Head of caudate nucleus (tissue), 42 donors: ENCODE results near the gene EML4.
A peak's percentile ranks its signal among the peaks of the same experiment; 100 is the strongest.

Source experiments
- DNase-seq, 42 donors: peaks; one replicate each; pipeline versions ENCODE4 v3.0.0 to v3.0.0-alpha.2; 2020 to 2021; ENCODE audit warnings: mixed read lengths in 7 of 42
- intact Hi-C: fragments of 100-400 bp; cut with DNase I; formaldehyde crosslinking; loops from one replicate; pipeline ENCODE4 v1.15.0; 2022

The EML4 gene

GRCh38 chr2:42214669-42215068, 45.5 kb downstream of the EML4 start:
- no peak for DNase-seq
- intact Hi-C loops = no loop called here

DNA sequence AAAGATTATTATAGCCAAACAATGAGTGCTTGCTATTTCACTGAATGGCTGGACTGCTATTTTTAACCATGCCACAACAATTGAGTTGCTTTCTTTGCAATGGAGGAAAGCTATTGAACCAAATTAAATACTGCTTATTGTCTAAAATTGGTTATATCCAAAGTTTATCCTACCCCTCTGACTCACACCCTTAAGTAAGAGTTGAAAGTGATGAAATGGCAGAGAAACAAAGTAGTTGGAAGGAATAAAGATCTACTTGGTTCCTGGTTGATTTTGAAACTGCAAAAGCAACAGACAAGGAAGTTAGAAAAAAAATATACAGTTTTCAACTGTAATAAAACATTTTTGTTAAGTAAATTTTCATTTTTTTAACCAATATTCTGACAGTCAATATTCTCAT, 47.5 kb downstream of the EML4 start:
- intact Hi-C loops = no loop called here
- no peak for DNase-seq

DNA sequence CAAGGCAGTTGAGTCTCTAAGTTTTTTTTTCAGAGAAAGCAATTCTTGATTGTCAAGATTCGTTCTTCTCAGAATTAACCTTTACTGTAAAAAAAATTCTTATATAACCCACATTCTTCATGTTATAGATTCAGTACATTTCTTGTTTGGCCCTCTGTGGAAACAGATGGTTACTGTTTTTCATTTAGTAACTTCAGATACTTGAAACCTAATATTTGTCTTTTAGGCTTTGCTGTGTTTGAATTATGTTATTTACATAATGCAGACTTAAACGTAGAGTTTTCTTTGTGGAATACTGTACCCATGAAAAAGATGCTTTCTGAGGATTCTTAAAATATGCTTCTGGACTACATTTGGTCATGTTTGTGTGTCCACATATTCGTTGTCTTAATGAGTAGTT, 48.2 kb downstream of the EML4 start:
- no peak for DNase-seq
- intact Hi-C loops = no loop called here

GRCh38 chr2:42217914-42218313, 48.8 kb downstream of the EML4 start:
- DNase-seq = peak in 22 of 42 donors; percentile 12 to 72 (median 33)
- intact Hi-C loops = no loop called here

GRCh38 chr2:42218712-42219111, 49.6 kb downstream of the EML4 start:
- intact Hi-C loops = no loop called here
- DNase-seq = no peak

GRCh38 chr2:42219160-42219559, 50.0 kb downstream of the EML4 start:
- no peak for DNase-seq
- intact Hi-C loops = no loop called here

DNA sequence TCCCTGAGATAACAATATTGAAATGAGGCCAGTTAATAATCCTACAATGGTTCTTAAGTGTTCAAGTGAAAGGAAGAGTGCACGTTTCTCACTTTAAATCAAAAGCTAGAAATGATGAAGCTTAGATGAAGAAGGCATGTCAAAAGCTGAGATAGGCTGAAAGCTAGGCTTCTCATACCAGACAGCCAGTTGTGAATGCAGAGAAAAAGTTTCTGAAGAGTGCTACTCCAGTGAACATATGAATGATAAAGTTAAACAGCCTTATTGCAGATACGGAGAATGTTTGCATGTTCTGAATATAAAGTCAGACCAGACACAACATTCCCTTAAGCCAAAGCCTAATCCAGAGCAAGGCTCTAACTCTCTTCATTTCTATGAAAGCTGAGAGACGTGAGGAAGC, 51.4 kb downstream of the EML4 start:
- intact Hi-C loops = no loop called here

GRCh38 chr2:42223067-42223854, 54.1 kb downstream of the EML4 start:
- intact Hi-C loops = no loop called here
- no peak for DNase-seq

More for the DNA sequence above, 51.4 kb downstream of the EML4 start:
- DNase-seq = no peak

DNA sequence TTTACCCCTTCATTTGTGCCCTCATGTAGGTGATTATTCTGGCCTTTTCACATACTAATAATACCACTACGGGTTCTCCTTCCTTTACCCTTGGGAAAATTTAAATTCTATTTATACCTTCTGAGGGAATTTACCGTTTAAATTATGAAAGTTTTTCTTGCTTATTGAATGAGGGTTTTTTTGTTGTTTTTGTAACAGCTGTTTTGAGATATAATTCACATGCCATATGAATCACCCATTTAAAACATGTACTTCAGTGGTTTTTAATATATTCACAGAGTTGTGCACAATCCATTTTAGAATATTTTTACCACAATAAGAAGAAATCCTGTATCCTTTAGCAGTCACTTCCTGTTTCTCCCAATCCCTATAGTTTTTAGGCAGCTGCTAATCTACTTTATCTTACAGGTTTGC, 54.7 kb downstream of the EML4 start:
- DNase-seq = no peak
- intact Hi-C loops = no loop called here

- intact Hi-C loops = no loop called here
- DNase-seq = no peak
These were observed 55.4 kb downstream of the EML4 start for GRCh38 chr2:42224422-42225067.

GRCh38 chr2:42225573-42225972, 56.4 kb downstream of the EML4 start:
- intact Hi-C loops = no loop called here
- DNase-seq = no peak

GRCh38 chr2:42227491-42227890, 58.3 kb downstream of the EML4 start:
- intact Hi-C loops = no loop called here
- peak in 38 of 42 donors; percentile 9 to 83 (median 54) for DNase-seq

DNA sequence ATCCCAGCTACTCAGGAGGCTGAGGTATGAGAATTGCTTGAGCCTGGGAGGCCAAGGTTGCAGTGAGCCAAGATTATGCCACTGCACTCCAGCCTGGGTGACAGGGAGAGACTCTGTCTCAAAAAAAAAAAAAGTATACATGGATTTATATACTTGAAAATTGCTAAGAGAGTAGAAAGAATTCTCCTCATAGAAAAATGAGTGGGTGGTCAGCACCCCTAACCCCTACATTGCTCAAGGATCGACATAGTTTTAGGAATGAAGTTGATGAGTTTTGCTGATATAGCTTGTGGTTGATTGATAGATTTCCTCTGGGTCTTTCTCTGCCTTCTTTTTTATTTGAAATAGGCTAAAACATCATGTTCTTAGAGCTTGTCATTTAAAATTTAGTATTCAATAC, 58.9 kb downstream of the EML4 start:
- intact Hi-C loops = no loop called here

DNA sequence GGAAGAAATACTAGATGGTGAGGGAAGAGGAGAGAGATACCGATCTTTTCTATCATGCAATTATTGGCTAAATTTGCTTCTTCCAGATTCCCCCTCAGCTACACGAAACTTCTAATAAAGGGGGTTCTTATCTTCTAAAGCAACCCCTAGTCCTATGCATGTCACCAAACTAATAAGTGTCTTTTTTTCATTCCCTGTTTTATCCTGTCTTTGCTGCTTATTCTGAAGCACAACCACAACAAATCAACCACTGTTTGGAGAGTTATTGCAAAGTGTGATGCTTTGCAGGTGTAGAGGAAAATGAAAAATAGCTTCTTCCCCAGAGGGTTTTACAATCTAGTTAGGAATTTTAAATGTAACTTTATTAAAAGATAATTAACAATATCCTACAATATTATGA, 60.8 kb downstream of the EML4 start:
- intact Hi-C loops = no loop called here
- no peak for DNase-seq

More for the DNA sequence above, 58.9 kb downstream of the EML4 start:
- DNase-seq = no peak

DNA sequence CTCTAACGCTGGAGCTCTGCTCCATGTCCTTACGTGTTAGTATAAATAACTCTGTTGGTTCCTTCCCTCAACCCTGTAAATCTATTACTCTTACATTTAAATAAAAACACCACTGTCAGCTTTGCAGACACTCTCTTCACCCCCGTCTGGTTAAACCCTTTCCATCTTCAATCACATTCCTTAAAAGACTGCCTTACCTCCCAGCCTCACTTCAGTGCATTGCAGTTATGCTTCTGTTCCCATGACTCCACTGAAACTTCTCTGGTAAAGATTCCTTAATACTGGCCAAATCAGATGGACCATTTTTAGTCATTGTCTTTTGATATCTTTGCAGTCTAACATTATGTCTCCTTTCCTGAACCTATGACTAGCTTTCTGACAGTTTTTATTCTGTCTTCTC, 61.7 kb downstream of the EML4 start:
- no peak for DNase-seq
- intact Hi-C loops = no loop called here

GRCh38 chr2:42232024-42232423, 62.9 kb downstream of the EML4 start:
- intact Hi-C loops = no loop called here
- DNase-seq = no peak

DNA sequence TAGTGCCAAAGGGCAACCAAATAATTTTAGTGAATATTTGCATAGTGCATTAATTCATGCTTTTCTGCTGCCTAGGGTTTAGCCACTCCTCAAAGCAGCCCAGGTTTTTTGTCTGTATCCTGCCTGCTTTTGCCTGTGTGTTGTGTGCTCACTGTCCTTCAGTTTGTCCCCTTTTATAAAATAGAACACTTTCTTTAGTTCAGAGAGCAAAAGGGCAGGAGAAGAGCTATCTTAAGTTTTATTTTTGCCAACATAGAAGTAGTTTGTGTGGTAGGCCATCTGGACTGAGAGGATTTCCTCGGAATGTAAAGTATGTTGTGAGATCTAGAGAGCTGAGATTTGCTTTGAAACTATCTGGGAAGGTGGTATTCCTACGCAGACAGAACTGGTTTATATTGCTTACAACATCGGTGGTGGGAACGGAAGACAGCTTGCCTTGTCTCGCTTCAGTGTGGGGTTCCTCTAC, 64.9 kb downstream of the EML4 start:
- no peak for DNase-seq
- intact Hi-C loops = no loop called here

DNA sequence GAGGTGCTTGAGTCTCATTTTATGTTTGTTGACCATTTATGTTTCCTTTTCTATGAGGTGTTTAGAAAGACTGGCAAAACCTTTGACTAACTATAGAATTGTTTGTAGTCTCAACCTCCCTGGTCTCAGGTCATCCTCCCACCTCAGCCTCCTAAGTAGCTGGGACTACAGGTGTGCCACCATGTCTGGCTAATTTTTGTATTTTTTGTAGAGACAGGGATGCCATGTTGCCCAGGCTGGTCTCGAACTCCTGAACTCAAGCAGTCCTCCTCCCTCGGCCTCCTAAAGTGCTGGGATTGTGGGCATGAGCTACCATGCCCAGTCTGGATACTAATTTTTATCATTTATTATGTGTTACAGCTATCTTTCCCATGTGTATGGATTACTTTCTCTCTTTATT, 67.8 kb downstream of the EML4 start:
- intact Hi-C loops = no loop called here
- DNase-seq = no peak

DNA sequence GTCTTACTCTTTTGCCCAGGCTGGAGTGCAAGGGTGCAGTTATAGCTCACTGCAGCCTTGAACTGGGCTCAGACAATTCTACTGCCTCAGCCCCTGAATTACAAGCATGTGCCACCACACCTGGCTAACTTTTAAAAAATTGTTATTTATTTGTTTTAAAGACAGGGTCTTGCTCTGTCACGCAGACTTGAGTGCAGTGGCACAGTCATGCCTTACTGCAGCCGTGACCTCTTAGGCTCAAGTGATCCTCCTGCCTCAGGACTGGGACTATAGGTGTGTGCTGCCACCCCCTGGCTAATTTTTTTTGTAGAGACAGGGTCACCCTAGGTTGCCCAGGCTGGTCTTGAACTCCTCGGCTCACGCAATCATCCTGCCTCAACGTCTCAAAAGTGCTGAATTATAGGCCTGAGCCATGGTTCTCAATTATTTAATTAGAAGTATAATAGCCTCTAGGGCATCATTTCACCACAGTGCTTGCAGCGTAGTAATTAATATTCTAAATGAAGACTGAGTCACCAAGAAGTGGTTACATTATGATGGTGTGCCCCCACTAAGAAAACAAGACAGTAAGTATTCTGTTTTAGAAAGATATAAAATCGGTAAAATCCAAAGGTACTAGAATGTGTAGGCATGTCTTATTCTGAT, 69.6 kb downstream of the EML4 start:
- peak in 26 of 42 donors; percentile 17 to 70 (median 34) for DNase-seq
- intact Hi-C loops = no loop called here

DNA sequence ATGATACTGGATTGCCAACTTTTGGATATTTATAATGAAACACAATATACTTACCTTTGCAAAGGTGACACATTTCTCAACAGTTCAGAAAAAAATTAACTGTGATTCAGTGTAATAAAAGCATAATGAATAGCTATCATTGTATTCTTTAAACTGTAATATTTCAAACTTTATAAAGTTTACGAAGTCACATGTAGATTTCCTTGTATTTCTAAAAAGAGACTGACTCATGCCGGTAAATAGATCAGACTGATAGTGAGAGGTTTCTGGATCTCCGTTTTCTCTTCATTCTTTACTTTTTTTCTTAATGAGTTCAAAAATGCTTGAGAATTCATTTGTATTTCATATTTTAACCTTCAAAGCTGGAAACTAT, 70.1 kb downstream of the EML4 start:
- intact Hi-C loops = no loop called here
- no peak for DNase-seq
